ENCODE results near the gene ST7. TPM values are rescaled to one million over a fixed set of nuclear protein-coding genes. Genes with fewer than 3 reads are reported as not detected.

The ST7 gene
- total and polyA plus RNA-seq, 4 donors, result 22.4 to 57.2 (median 41.6) TPM

- Histone ChIP-seq H3K27me3 (ENCODE audit: control insufficient read depth in 3 of 3, insufficient read depth in 3 of 3, low read length in 2 of 3) (no peaks in the 10 kb centered on the region), H3K36me3 (ENCODE audit: control insufficient read depth in 4 of 4, insufficient read depth in 4 of 4, low read length in 4 of 4) (peaks cover 0 to 1% (median 0%) of the 10 kb centered on the region in 4 donors), H3K4me1 (ENCODE audit: control insufficient read depth in 5 of 5, insufficient read depth in 5 of 5, low read length in 5 of 5) (peaks cover 0 to 2% (median 0%) of the 10 kb centered on the region in 5 donors), H3K27ac (ENCODE audit: low read depth in 1 of 2, low read length in 1 of 2) (no peak overlapping the region), H3K9ac (ENCODE audit: insufficient read depth in 1 of 2, low read length in 2 of 2) (no peak overlapping the region), H3K9me3 (ENCODE audit: control insufficient read depth in 4 of 4, insufficient read depth in 3 of 4, low read length in 3 of 4) (no peaks in the 10 kb centered on the region), H3K4me3 (no peak overlapping the region)
- TF ChIP-seq, protein P1, sequence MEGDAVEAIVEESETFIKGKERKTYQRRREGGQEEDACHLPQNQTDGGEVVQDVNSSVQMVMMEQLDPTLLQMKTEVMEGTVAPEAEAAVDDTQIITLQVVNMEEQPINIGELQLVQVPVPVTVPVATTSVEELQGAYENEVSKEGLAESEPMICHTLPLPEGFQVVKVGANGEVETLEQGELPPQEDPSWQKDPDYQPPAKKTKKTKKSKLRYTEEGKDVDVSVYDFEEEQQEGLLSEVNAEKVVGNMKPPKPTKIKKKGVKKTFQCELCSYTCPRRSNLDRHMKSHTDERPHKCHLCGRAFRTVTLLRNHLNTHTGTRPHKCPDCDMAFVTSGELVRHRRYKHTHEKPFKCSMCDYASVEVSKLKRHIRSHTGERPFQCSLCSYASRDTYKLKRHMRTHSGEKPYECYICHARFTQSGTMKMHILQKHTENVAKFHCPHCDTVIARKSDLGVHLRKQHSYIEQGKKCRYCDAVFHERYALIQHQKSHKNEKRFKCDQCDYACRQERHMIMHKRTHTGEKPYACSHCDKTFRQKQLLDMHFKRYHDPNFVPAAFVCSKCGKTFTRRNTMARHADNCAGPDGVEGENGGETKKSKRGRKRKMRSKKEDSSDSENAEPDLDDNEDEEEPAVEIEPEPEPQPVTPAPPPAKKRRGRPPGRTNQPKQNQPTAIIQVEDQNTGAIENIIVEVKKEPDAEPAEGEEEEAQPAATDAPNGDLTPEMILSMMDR (IDR thresholded peaks at IDR 0.05; ENCODE audit: control extremely low read depth, extremely low read depth), result no peak
- ATAC-seq (ENCODE audit: insufficient read depth, low FRiP score), result no peak
- no peak for DNase-seq
- WGBS, 2 donors, result 98% methylated on average over 1 of the region's 1 CpG
Observed at GRCh38 chr7:116977172-116977571, 23.9 kb downstream of the ST7 start.

GRCh38 chr7:116978006-116978405 lies 24.7 kb downstream of the ST7 start:
- no peak overlapping the region for H3K9ac ChIP-seq (ENCODE audit: insufficient read depth in 1 of 2, low read length in 2 of 2)
- H3K9me3 ChIP-seq (ENCODE audit: control insufficient read depth in 4 of 4, insufficient read depth in 3 of 4, low read length in 3 of 4), result no peaks in the 10 kb centered on the region
- H3K4me1 ChIP-seq (ENCODE audit: control insufficient read depth in 5 of 5, insufficient read depth in 5 of 5, low read length in 5 of 5), result no peaks in the 10 kb centered on the region
- H3K4me3 ChIP-seq, result no peak overlapping the region
- 65 to 69% methylated on average over 1 of the region's 1 CpG for whole genome bisulfite sequencing, 2 donors
- no peak overlapping the region for H3K27ac ChIP-seq (ENCODE audit: low read depth in 1 of 2, low read length in 1 of 2)
- H3K27me3 ChIP-seq (ENCODE audit: control insufficient read depth in 3 of 3, insufficient read depth in 3 of 3, low read length in 2 of 3), result no peaks in the 10 kb centered on the region
- no peak for ATAC-seq (ENCODE audit: insufficient read depth, low FRiP score)
- peaks cover 0 to 1% (median 0%) of the 10 kb centered on the region in 4 donors for H3K36me3 ChIP-seq (ENCODE audit: control insufficient read depth in 4 of 4, insufficient read depth in 4 of 4, low read length in 4 of 4)
- TF ChIP-seq, protein P1 (IDR thresholded peaks at IDR 0.05; ENCODE audit: control extremely low read depth, extremely low read depth), result no peak
- DNase-seq, result no peak

DNA sequence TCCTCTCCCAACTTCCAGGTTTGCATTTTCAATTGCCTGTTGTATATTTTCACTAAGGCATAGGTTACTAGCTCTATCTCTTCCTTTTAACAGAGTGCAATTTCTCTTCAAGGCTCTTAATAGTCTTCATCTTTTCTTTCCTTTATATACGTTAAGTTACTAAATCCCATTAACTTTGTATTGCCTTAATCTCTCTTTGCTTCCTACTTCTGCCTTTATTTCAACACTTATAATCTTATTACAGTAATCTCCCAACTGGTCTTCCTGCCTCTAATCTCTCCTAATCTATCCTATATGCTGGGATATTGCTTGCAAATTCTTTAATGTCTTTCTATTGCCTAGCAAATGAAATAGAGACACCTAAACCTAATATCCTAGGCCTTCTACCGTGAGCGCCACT lies 26.1 kb downstream of the ST7 start:
- 74 to 87% methylated on average over 3 of the region's 3 CpGs for WGBS, 2 donors
- no peak for ATAC-seq (ENCODE audit: insufficient read depth, low FRiP score)
- H3K4me1 ChIP-seq (ENCODE audit: control insufficient read depth in 5 of 5, insufficient read depth in 5 of 5, low read length in 5 of 5), result no peaks in the 10 kb centered on the region
- no peaks in the 10 kb centered on the region for H3K36me3 ChIP-seq (ENCODE audit: control insufficient read depth in 4 of 4, insufficient read depth in 4 of 4, low read length in 4 of 4)
- H3K27me3 ChIP-seq (ENCODE audit: control insufficient read depth in 3 of 3, insufficient read depth in 3 of 3, low read length in 2 of 3), result no peaks in the 10 kb centered on the region
- no peak overlapping the region for H3K9ac ChIP-seq (ENCODE audit: insufficient read depth in 1 of 2, low read length in 2 of 2)
- H3K27ac ChIP-seq (ENCODE audit: low read depth in 1 of 2, low read length in 1 of 2), result no peak overlapping the region
- TF ChIP-seq, protein P1 (IDR thresholded peaks at IDR 0.05; ENCODE audit: control extremely low read depth, extremely low read depth), result no peak
- no peak for DNase-seq
- H3K9me3 ChIP-seq (ENCODE audit: control insufficient read depth in 4 of 4, insufficient read depth in 3 of 4, low read length in 3 of 4), result no peaks in the 10 kb centered on the region
- H3K4me3 ChIP-seq, result no peak overlapping the region

DNA sequence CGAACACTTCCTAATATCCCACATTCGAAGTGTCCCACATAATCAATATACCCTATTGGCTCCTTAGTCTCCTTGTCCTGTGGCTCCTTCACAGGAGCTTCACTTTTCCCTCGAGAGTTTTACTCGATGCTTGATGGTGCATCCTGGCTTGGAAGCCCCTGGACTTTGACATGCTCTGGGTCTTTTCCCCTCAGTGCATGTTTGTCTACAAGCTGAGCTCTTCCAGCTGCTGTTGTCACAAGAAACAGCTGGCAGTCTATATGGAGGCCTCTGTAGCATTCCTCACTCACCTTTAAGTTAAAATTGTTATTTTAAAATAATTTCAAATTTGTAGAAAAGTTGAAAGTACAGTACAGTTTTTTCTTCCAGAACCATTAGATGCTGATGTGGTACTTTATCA lies 27.1 kb downstream of the ST7 start:
- no peak overlapping the region for H3K9ac ChIP-seq (ENCODE audit: insufficient read depth in 1 of 2, low read length in 2 of 2)
- H3K4me3 ChIP-seq, result no peak overlapping the region
- H3K9me3 ChIP-seq (ENCODE audit: control insufficient read depth in 4 of 4, insufficient read depth in 3 of 4, low read length in 3 of 4), result no peaks in the 10 kb centered on the region
- no peak overlapping the region for H3K27ac ChIP-seq (ENCODE audit: low read depth in 1 of 2, low read length in 1 of 2)
- H3K27me3 ChIP-seq (ENCODE audit: control insufficient read depth in 3 of 3, insufficient read depth in 3 of 3, low read length in 2 of 3), result no peaks in the 10 kb centered on the region
- WGBS, 2 donors, result 87 to 92% methylated on average over 4 of the region's 4 CpGs
- DNase-seq, result no peak
- TF ChIP-seq, protein P1 (IDR thresholded peaks at IDR 0.05; ENCODE audit: control extremely low read depth, extremely low read depth), result no peak
- H3K4me1 ChIP-seq (ENCODE audit: control insufficient read depth in 5 of 5, insufficient read depth in 5 of 5, low read length in 5 of 5), result no peaks in the 10 kb centered on the region
- ATAC-seq (ENCODE audit: insufficient read depth, low FRiP score), result no peak
- H3K36me3 ChIP-seq (ENCODE audit: control insufficient read depth in 4 of 4, insufficient read depth in 4 of 4, low read length in 4 of 4), result no peaks in the 10 kb centered on the region
